Left lung (tissue), 10 donors: ENCODE results near the gene KLHDC9. TPM values are rescaled to one million over a fixed set of nuclear protein-coding genes. Genes with fewer than 3 reads are reported as not detected.
A peak's percentile ranks its signal among the peaks of the same experiment; 100 is the strongest.

Experiments
- ATAC-seq: fragments of 200-7000 bp; cut with Tn5 transposase; one replicate; pipeline ENCODE4 v1.9.1; 2020; ENCODE audit warnings: moderate library complexity
- DNase-seq, 4 donors: peaks; one replicate each; pipeline ENCODE4 v3.0.0-alpha.2; 2013 to 2020
- H3K27ac ChIP-seq, 2 donors: fragments of 200-600 bp; sonication (generic) in 1 of 2; one replicate each; pipeline versions ENCODE4 v1.5.0 to v1.8.0; 2020 to 2021
- H3K27me3 ChIP-seq, 2 donors: fragments of 200-600 bp; sonication (generic) in 1 of 2; one replicate each; pipeline versions ENCODE4 v1.5.0 to v1.8.0; 2020 to 2021
- H3K36me3 ChIP-seq, 2 donors: fragments of 200-600 bp; sonication (generic) in 1 of 2; one replicate each; pipeline versions ENCODE4 v1.5.0 to v1.8.0; 2020 to 2021
- H3K4me1 ChIP-seq, 2 donors: fragments of 200-600 bp; one replicate each; pipeline ENCODE4 v1.8.0; 2021
- H3K4me3 ChIP-seq, 2 donors: fragments of 200-600 bp; sonication (generic) in 1 of 2; one replicate each; pipeline versions ENCODE4 v1.5.0 to v1.8.0; 2020 to 2021; ENCODE audit warnings: mild to moderate bottlenecking in 1 of 2
- H3K9me3 ChIP-seq, 2 donors: fragments of 200-600 bp; sonication (generic) in 1 of 2; one replicate each; pipeline versions ENCODE4 v1.5.0 to v1.8.0; 2020 to 2021
- intact Hi-C, 2 donors: fragments of 100-400 bp; cut with DNase I; formaldehyde crosslinking; loops; one replicate each; pipeline versions ENCODE4 v1.11.2 to v1.14.2; 2022
- polyA plus RNA-seq, 6 donors: library from polyadenylated mRNA; unstranded; fragments of 120-200 nt; gene quantifications; one replicate each; pipeline ENCODE4 v1.2.1, GENCODE V29; 2013; ENCODE audit not compliant: insufficient read length in 6 of 6
- total RNA-seq, 2 donors: library from RNA; stranded (reverse); fragmentation: NEBNext Ultra II Directional; extraction: Animal tissue kit (Norgen Biotek cat#: 25700); gene quantifications; one replicate each; pipeline ENCODE4 v1.2.1, GENCODE V29; 2021
- TF ChIP-seq, protein P1 (sequence below), 2 donors: fragments of 200-600 bp; sonication (generic) in 1 of 2; IDR thresholded peaks; one replicate each; pipeline versions ENCODE4 v1.5.0 to v1.8.0; 2021; ENCODE audit warnings: antibody characterized with exemption in 2 of 2
- donor health status: DM: no; HTN: yes; CAD: no.
- donor health status: DM: no; HTN: no; CAD: no.

KLHDC9 gene
- total and polyA plus RNA-seq, 8 donors: 4.3 to 10.3 (median 5.1) TPM

DNA sequence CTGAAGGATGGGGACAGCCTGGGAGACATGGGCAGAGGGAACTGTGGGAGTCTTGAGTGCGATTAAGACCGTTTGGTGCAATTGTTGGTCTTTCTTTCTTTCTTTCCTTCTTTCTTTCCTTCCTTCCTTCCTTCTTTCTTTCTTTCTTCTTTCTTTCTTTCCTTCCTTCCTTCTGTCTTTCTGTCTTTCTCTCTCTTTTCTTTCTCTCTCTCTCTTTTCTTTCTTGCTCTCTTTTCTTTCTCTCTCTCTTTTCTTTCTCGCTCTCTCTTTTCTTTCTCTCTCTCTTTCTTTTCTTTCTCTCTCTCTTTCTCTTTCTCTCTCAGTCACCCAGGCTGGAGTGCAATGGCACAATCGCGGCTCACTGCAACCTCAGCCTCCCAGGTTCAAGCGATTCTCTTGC lies 2.9 kb upstream of the KLHDC9 start:
- ATAC-seq (no peak), DNase-seq (no peak)
- H3K4me1 ChIP-seq: peaks cover 14 to 32% of the 10 kb centered on the region in 2 donors
- H3K9me3 ChIP-seq: no peaks in the 10 kb centered on the region
- peaks cover 0 to 11% of the 10 kb centered on the region in 2 donors for H3K36me3 ChIP-seq
- no peaks in the 10 kb centered on the region for H3K27me3 ChIP-seq
- intact Hi-C loops: loop anchor here in 1 of 2 donors (5.0 kb wide), 1 partner anchor 98 kb away; no protein-coding TSS in a partner anchor
- H3K4me3 ChIP-seq: no peak overlapping the region
- TF ChIP-seq, protein P1, sequence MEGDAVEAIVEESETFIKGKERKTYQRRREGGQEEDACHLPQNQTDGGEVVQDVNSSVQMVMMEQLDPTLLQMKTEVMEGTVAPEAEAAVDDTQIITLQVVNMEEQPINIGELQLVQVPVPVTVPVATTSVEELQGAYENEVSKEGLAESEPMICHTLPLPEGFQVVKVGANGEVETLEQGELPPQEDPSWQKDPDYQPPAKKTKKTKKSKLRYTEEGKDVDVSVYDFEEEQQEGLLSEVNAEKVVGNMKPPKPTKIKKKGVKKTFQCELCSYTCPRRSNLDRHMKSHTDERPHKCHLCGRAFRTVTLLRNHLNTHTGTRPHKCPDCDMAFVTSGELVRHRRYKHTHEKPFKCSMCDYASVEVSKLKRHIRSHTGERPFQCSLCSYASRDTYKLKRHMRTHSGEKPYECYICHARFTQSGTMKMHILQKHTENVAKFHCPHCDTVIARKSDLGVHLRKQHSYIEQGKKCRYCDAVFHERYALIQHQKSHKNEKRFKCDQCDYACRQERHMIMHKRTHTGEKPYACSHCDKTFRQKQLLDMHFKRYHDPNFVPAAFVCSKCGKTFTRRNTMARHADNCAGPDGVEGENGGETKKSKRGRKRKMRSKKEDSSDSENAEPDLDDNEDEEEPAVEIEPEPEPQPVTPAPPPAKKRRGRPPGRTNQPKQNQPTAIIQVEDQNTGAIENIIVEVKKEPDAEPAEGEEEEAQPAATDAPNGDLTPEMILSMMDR (IDR thresholded peaks at IDR 0.05): no peak
- no peak overlapping the region for H3K27ac ChIP-seq

DNA sequence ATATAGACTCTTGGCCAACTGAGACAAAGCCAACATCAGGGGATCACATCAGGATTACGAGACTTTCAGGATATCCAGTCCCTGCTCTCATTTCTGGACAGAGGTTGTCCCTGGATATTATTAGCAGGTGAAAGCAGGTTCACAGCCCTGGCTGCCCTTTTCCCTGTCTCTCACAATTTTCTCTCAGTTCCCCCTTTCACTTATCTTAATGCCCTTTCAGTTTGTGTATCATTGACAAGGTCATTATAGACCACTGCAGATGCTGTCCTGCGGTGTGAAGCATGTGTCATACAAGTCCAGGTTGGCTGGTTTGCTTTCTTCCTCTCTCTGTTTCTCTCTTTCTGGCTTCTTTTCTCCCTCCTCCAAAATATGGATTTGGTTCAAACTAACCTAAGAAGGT lies 2.1 kb upstream of the KLHDC9 start:
- intact Hi-C loops: loop anchor here in 1 of 2 donors (5.0 kb wide), 1 partner anchor 99 kb away; no protein-coding TSS in a partner anchor
- Histone ChIP-seq H3K27me3 (no peaks in the 10 kb centered on the region), H3K27ac (peak overlapping the region in 1 of 2 donors; percentile 51), H3K4me1 (peaks cover 14 to 32% of the 10 kb centered on the region in 2 donors), H3K36me3 (peaks cover 0 to 19% of the 10 kb centered on the region in 2 donors), H3K4me3 (no peak overlapping the region), H3K9me3 (no peaks in the 10 kb centered on the region)
- ATAC-seq (no peak), DNase-seq (no peak)
- TF ChIP-seq, protein P1 (IDR thresholded peaks at IDR 0.05): no peak

DNA sequence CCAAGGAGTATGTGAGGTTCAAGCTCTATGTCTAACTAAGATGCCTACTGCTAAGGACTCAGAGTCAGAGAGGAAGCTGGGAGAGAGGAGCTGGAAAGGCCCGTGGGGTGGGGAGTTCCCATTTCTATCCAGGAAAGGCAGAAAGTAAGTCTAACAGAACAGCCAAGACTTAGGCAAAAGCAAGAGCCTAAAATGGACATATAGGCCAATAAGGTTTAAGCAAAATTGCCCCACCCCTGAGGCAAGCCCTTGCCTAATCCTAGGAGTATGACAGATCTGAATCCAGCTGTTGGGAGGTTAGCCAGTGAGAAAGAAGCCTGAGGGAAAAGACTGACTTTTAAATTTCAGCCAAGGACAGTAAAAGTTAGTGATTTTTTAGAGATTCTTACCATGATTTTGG lies 1.6 kb upstream of the KLHDC9 start:
- Histone ChIP-seq H3K4me1 (peaks cover 14 to 32% of the 10 kb centered on the region in 2 donors), H3K9me3 (no peaks in the 10 kb centered on the region), H3K36me3 (peaks cover 0 to 24% of the 10 kb centered on the region in 2 donors), H3K27me3 (no peaks in the 10 kb centered on the region), H3K27ac (peak overlapping the region; percentile 19 to 51), H3K4me3 (no peak overlapping the region)
- TF ChIP-seq, protein P1 (IDR thresholded peaks at IDR 0.05): no peak
- no peak for ATAC-seq
- peak in 1 of 4 donors; percentile 76 for DNase-seq
- intact Hi-C loops: loop anchor here in 1 of 2 donors (5.0 kb wide), 1 partner anchor 99 kb away; no protein-coding TSS in a partner anchor

DNA sequence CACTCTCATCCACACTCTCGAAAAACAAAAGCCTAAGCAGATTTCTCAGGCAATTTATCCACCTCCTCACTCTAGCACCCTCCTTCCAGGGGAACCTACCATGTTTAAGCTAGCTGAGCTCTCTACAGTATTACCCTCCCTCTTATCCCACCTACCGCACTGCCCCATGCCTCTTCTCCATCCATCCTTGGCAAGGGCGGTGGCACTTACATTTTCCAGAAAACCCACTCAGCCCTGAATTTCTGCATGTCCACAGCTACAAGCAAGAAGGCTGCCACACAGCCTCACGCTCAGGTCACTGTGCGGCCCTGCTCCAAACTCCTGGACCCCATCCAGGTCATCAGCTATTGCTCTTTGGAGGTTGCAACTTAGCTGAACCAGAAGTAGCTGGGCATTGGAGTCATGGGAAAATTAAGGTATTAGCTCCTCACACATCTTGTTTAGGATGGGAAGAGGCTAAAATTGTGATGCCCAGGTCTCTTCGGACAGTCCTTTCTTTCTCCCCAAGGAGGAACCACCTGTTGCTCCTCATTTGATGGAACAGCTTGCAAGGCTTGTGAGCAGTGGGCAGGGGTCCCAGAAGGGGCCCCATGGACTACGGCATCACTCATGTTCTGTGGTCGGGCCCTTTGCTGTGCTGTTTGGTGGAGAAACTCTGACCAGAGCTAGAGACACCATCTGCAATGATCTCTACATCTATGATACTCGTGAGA lies 1.1 kb downstream of the KLHDC9 start:
- no peak overlapping the region for H3K27ac ChIP-seq
- intact Hi-C loops: loop anchor here in 1 of 2 donors (5.0 kb wide), 1 partner anchor 102 kb away; no protein-coding TSS in a partner anchor
- H3K36me3 ChIP-seq: peaks cover 0 to 33% of the 10 kb centered on the region in 2 donors
- no peak for ATAC-seq
- H3K27me3 ChIP-seq: no peaks in the 10 kb centered on the region
- H3K4me3 ChIP-seq: no peak overlapping the region
- peaks cover 14 to 32% of the 10 kb centered on the region in 2 donors for H3K4me1 ChIP-seq
- DNase-seq: no peak
- no peaks in the 10 kb centered on the region for H3K9me3 ChIP-seq
- TF ChIP-seq, protein P1 (IDR thresholded peaks at IDR 0.05): no peak

DNA sequence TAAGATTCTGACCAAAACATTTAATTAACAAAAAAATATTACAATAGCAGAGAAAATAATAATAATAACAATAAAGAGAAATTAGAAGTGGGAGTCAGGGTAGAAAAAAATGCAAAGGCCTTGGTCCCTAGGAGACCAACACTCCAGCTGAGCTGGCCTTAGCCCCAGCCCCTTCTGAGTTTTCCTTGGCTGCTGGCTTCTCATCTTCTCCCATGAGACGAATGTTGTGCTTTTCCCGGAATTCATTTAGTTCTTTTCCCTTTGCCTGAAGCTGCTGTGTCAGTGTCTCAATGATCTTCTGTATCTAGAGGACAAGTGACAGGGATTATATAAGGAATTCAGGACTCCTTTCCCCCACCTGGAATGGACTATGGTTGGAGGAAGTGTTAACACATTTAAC lies 2.4 kb downstream of the KLHDC9 start:
- TF ChIP-seq, protein P1 (IDR thresholded peaks at IDR 0.05): no peak
- Histone ChIP-seq H3K9me3 (no peaks in the 10 kb centered on the region), H3K4me1 (peaks cover 14 to 32% of the 10 kb centered on the region in 2 donors), H3K27me3 (no peaks in the 10 kb centered on the region), H3K27ac (no peak overlapping the region), H3K4me3 (no peak overlapping the region), H3K36me3 (peaks cover 0 to 33% of the 10 kb centered on the region in 2 donors)
- intact Hi-C loops: no loop called here
- ATAC-seq: no peak
- no peak for DNase-seq
